ENCODE measurements around the gene SREBF2. TPM values are rescaled to one million over a fixed set of nuclear protein-coding genes. Genes with fewer than 3 reads are reported as not detected.
A peak's percentile ranks its signal among the peaks of the same experiment; 100 is the strongest.

Gene SREBF2
- polyA plus RNA-seq, 2 of the 4 experiments (the other 2 are of a cell fraction): 19.4 to 30.8 TPM

GRCh38 chr22:41840216-41840615 lies 7.3 kb downstream of the SREBF2 start:
- 94% methylated on average over 5 of the region's 5 CpGs for WGBS (ENCODE audit: missing lambda C conversion rate)
- FAIRE-seq (no peak), ATAC-seq (no peak), DNase-seq (ENCODE audit: low read depth in 1 of 2, low spot score in 1 of 2) (no peak)
- TF ChIP-seq ZFP36 (IDR thresholded peaks at IDR 0.05; ENCODE audit: borderline replicate concordance, partially characterized antibody): no peak
- no peak for TF ChIP-seq SMC3 (IDR thresholded peaks at IDR 0.05)
- no peak for TF ChIP-seq USF2 (IDR thresholded peaks at IDR 0.05)
- no peak for TF ChIP-seq RAD21 (conservative IDR thresholded peaks at IDR 0.05 in 1 of 2, IDR thresholded peaks at IDR 0.05 in 1 of 2)
- no peak for TF ChIP-seq EHF (CRISPR knock-in tag; IDR thresholded peaks at IDR 0.05)
- CTCF ChIA-PET: interaction anchor here (1.8 kb wide), 1 partner anchor 93 kb away, joined by 4 read pairs; no protein-coding TSS in a partner anchor
- no peak overlapping the region for H3K4me2 ChIP-seq
- H3K27ac ChIP-seq: peak overlapping the region; percentile 59 to 75; a peak in 4 of 6 replicates
- H3K4me3 ChIP-seq: no peak overlapping the region
- no peaks in the 10 kb centered on the region for H3K9me3 ChIP-seq
- peaks cover 55% of the 10 kb centered on the region for H3K4me1 ChIP-seq
- POLR2A ChIA-PET: no interaction called here

GRCh38 chr22:41841085-41841712 lies 8.3 kb downstream of the SREBF2 start:
- TF ChIP-seq EP300 (IDR thresholded peaks at IDR 0.05) (no peak), MAX (IDR thresholded peaks at IDR 0.05) (0 out of 2 replicates have a peak, but pooled peaks have one; percentile 19)
- Histone ChIP-seq H3K4me1 (peaks cover 60% of the 10 kb centered on the region), H3K4me2 (peak overlapping the region; percentile 72), H3K4me3 (no peak overlapping the region), H3K27ac (peak overlapping the region; percentile 59 to 75; a peak in 5 of 6 replicates), H3K9me3 (no peaks in the 10 kb centered on the region)
- FAIRE-seq (no peak), DNase-seq (ENCODE audit: low read depth in 1 of 2, low spot score in 1 of 2) (peak; percentile 40 to 65), ATAC-seq (peak in 1 of 2 experiments; percentile 78; a peak in 3 of 6 replicates)
- WGBS (ENCODE audit: missing lambda C conversion rate): 8% methylated on average over 3 of the region's 3 CpGs
- ChIA-PET CTCF (interaction anchor here (1.2 to 4.1 kb wide), 3 partner anchors 8 to 24 kb away, joined by 3 to 14 read pairs (median 3); partner anchors contain the start of gene SREBF2), POLR2A (no interaction called here)

GRCh38 chr22:41842996-41843970 lies 10.4 kb downstream of the SREBF2 start:
- ChIA-PET CTCF (interaction anchor here (0.8 to 4.1 kb wide), 3 partner anchors 10 to 146 kb away, joined by 3 to 14 read pairs (median 6); partner anchors contain the start of gene SREBF2), POLR2A (no interaction called here)
- 0 out of 3 replicates have a peak overlapping the region, but pooled peaks have one; percentile 8 for H3K4me2 ChIP-seq
- FAIRE-seq (no peak), DNase-seq (ENCODE audit: low read depth in 1 of 2, low spot score in 1 of 2) (no peak), ATAC-seq (no peak)
- no peak overlapping the region for H3K4me3 ChIP-seq
- 85% methylated on average over 8 of the region's 8 CpGs for WGBS (ENCODE audit: missing lambda C conversion rate)
- H3K9me3 ChIP-seq: no peaks in the 10 kb centered on the region
- TF ChIP-seq FOSB (CRISPR knock-in tag; IDR thresholded peaks at IDR 0.05) (no peak), ESRRA (IDR thresholded peaks at IDR 0.05; ENCODE audit: borderline replicate concordance, low read length) (no peak), USF2 (IDR thresholded peaks at IDR 0.05) (no peak)
- peak overlapping the region; percentile 12 to 48; a peak in 3 of 6 replicates for H3K27ac ChIP-seq
- peaks cover 61% of the 10 kb centered on the region for H3K4me1 ChIP-seq

- FAIRE-seq: no peak
- ATAC-seq: no peak
- no peak for DNase-seq (ENCODE audit: low read depth in 1 of 2, low spot score in 1 of 2)
- ChIA-PET POLR2A (no interaction called here), CTCF (interaction anchor here (2.0 to 4.1 kb wide), 2 partner anchors 13 to 147 kb away, joined by 6 to 14 read pairs; no protein-coding TSS in a partner anchor)
- WGBS (ENCODE audit: missing lambda C conversion rate): 83% methylated on average over 1 of the region's 1 CpG
- Histone ChIP-seq H3K4me1 (peaks cover 59% of the 10 kb centered on the region), H3K4me3 (no peak overlapping the region), H3K4me2 (no peak overlapping the region; the same call in 2 of the 3 replicates), H3K27ac (peak overlapping the region in 1 of 2 experiments; percentile 48; a peak in 2 of 6 replicates), H3K9me3 (no peaks in the 10 kb centered on the region)
- TF ChIP-seq MYC (IDR thresholded peaks at IDR 0.05; ENCODE audit: borderline replicate concordance, low read length) (no peak), EHF (CRISPR knock-in tag; IDR thresholded peaks at IDR 0.05) (no peak), NFE2L2 (conservative IDR thresholded peaks at IDR 0.05; ENCODE audit: low read length) (no peak), RCOR1 (IDR thresholded peaks at IDR 0.05; ENCODE audit: low read depth, low read length) (no peak)
Observed at GRCh38 chr22:41844036-41844435, 11.1 kb downstream of the SREBF2 start.
